Activated CD8-positive, alpha-beta memory T cell treated with anti-CD3 and anti-CD28 coated beads, Interleukin-2, amount 10 ng/mL, durations not matched to agents 7 days and 5 days (primary cell): ENCODE data around the gene KRTAP4-12. TPM values are rescaled to one million over a fixed set of nuclear protein-coding genes. Genes with fewer than 3 reads are reported as not detected.
"Not testable (repeated sequence)": the region's sequence is repeated elsewhere in the genome, so short reads cannot be mapped to it uniquely, and the experiment has no call there.

Experiments
- ATAC-seq: fragments of 150-1000 bp; cut with Tn5 transposase; one replicate; pipeline ENCODE4 v1.10.0; 2021; ENCODE audit warnings: moderate library complexity
- CTCF ChIA-PET: fragments of 350-600 bp; sonication (Branson Sonifier 250); formaldehyde crosslinking; loops from one replicate; lab custom pipeline; 2021; ENCODE audit warnings: antibody characterized with exemption; lab: Charles Lee
- DNase-seq: peaks from one replicate; pipeline ENCODE4 v3.0.0-alpha.2; 2020
- H3K27ac Mint-ChIP-seq: one replicate; pipeline ENCODE4 v1.8.0; 2021; ENCODE audit warnings: mild to moderate bottlenecking, mixed read lengths
- H3K27me3 Mint-ChIP-seq: one replicate; pipeline ENCODE4 v1.8.0; 2021; ENCODE audit warnings: mixed read lengths
- H3K36me3 Mint-ChIP-seq: one replicate; pipeline ENCODE4 v1.8.0; 2021; ENCODE audit warnings: mild to moderate bottlenecking, mixed read lengths
- H3K4me1 Mint-ChIP-seq: one replicate; pipeline ENCODE4 v1.8.0; 2021; ENCODE audit warnings: mixed read lengths
- H3K4me3 Mint-ChIP-seq: one replicate; pipeline ENCODE4 v1.8.0; 2021; ENCODE audit warnings: mild to moderate bottlenecking, moderate library complexity, mixed read lengths
- H3K9me3 Mint-ChIP-seq: one replicate; pipeline ENCODE4 v1.8.0; 2022; ENCODE audit warnings: low read depth, mixed read lengths
- total RNA-seq, 2 experiments: library from RNA; stranded (reverse); gene quantifications; one replicate each; pipeline ENCODE4 v1.2.3, GENCODE V29; 2021

Gene KRTAP4-12
- total RNA-seq, result not detected

- ATAC-seq, H3K9me3 Mint-ChIP-seq, DNase-seq, H3K4me3 Mint-ChIP-seq, CTCF ChIA-PET, H3K27ac Mint-ChIP-seq, H3K36me3 Mint-ChIP-seq: not testable (repeated sequence)
- peaks cover 15% of the 10 kb centered on the region for H3K27me3 Mint-ChIP-seq
- peaks cover 11% of the 10 kb centered on the region for H3K4me1 Mint-ChIP-seq
Measured at GRCh38 chr17:41123991-41124371, at the start of gene KRTAP4-12. TSS of gene KRTAP4-12 (minus strand) at chr17:41124182. CDS start at chr17:41124122, 60 bp downstream.

GRCh38 chr17:41171886-41172285 lies 47.9 kb upstream of the KRTAP4-12 start:
- Mint-ChIP-seq H3K9me3 (no peaks in the 10 kb centered on the region), H3K36me3 (no peaks in the 10 kb centered on the region), H3K4me1 (no peaks in the 10 kb centered on the region), H3K27ac (no peak overlapping the region), H3K27me3 (peaks cover 10% of the 10 kb centered on the region), H3K4me3 (no peak overlapping the region)
- ATAC-seq (no peak), DNase-seq (no peak)
- CTCF ChIA-PET, result no interaction called here

- no peaks in the 10 kb centered on the region for H3K9me3 Mint-ChIP-seq
Measured at GRCh38 chr17:41168121-41168520, 44.1 kb upstream of the KRTAP4-12 start, which contains the start of gene KRTAP4-3. TSS of gene KRTAP4-3 (minus strand) at chr17:41168221. CDS start at chr17:41168172, 49 bp downstream.

GRCh38 chr17:41167561-41167960 lies 43.6 kb upstream of the KRTAP4-12 start:
- H3K27ac Mint-ChIP-seq, result no peak overlapping the region
- H3K36me3 Mint-ChIP-seq, result no peaks in the 10 kb centered on the region
- ATAC-seq, result no peak
- CTCF ChIA-PET, result no interaction called here
- H3K4me1 Mint-ChIP-seq, result no peaks in the 10 kb centered on the region
- H3K27me3 Mint-ChIP-seq, result peaks cover 4% of the 10 kb centered on the region
- H3K9me3 Mint-ChIP-seq, result no peaks in the 10 kb centered on the region
- no peak overlapping the region for H3K4me3 Mint-ChIP-seq
- DNase-seq, result no peak

More at GRCh38 chr17:41168121-41168520, 44.1 kb upstream of the KRTAP4-12 start, which contains the start of gene KRTAP4-3:
- no peak for ATAC-seq
- H3K27me3 Mint-ChIP-seq, result peaks cover 7% of the 10 kb centered on the region
- no peak within 1 kb of the TSS for H3K4me3 Mint-ChIP-seq
- CTCF ChIA-PET, result no interaction called here
- DNase-seq, result no peak
- H3K36me3 Mint-ChIP-seq, result no peaks in the 10 kb centered on the region
- H3K27ac Mint-ChIP-seq, result no peak within 1 kb of the TSS
- H3K4me1 Mint-ChIP-seq, result no peaks in the 10 kb centered on the region

GRCh38 chr17:41163828-41164227 lies 39.8 kb upstream of the KRTAP4-12 start:
- Mint-ChIP-seq H3K9me3 (no peaks in the 10 kb centered on the region), H3K36me3 (no peaks in the 10 kb centered on the region), H3K27ac (no peak overlapping the region), H3K27me3 (peaks cover 6% of the 10 kb centered on the region), H3K4me1 (no peaks in the 10 kb centered on the region), H3K4me3 (no peak overlapping the region)
- CTCF ChIA-PET, result no interaction called here
- no peak for DNase-seq
- no peak for ATAC-seq

- no peak within 1 kb of the TSS for H3K27ac Mint-ChIP-seq
- H3K4me1 Mint-ChIP-seq, result no peaks in the 10 kb centered on the region
- peaks cover 25% of the 10 kb centered on the region for H3K27me3 Mint-ChIP-seq
- ATAC-seq (no peak), DNase-seq (no peak)
- no peaks in the 10 kb centered on the region for H3K36me3 Mint-ChIP-seq
- H3K9me3 Mint-ChIP-seq, result no peaks in the 10 kb centered on the region
- CTCF ChIA-PET, result no interaction called here
- H3K4me3 Mint-ChIP-seq, result no peak within 1 kb of the TSS
Measured at GRCh38 chr17:41160648-41161047, 36.7 kb upstream of the KRTAP4-12 start, which contains the start of gene KRTAP4-4. TSS of gene KRTAP4-4 (minus strand) at chr17:41160748. CDS start at chr17:41160691, 57 bp downstream.

GRCh38 chr17:41160190-41160589 lies 36.2 kb upstream of the KRTAP4-12 start:
- CTCF ChIA-PET, ATAC-seq, H3K27ac Mint-ChIP-seq, H3K4me3 Mint-ChIP-seq, DNase-seq, H3K36me3 Mint-ChIP-seq, H3K4me1 Mint-ChIP-seq, H3K9me3 Mint-ChIP-seq: not testable (repeated sequence)
- peaks cover 25% of the 10 kb centered on the region for H3K27me3 Mint-ChIP-seq

GRCh38 chr17:41153856-41154255 lies 29.9 kb upstream of the KRTAP4-12 start:
- Mint-ChIP-seq H3K36me3 (no peaks in the 10 kb centered on the region), H3K9me3 (no peaks in the 10 kb centered on the region), H3K27ac (no peak overlapping the region), H3K4me3 (no peak overlapping the region), H3K27me3 (peaks cover 31% of the 10 kb centered on the region), H3K4me1 (no peaks in the 10 kb centered on the region)
- DNase-seq, result no peak
- no peak for ATAC-seq
- CTCF ChIA-PET, result interaction anchor here (0.6 kb wide), 1 partner anchor 1132 kb away, joined by 3 read pairs; no protein-coding TSS in a partner anchor

- no peak overlapping the region for H3K27ac Mint-ChIP-seq
- DNase-seq, result no peak
- no peaks in the 10 kb centered on the region for H3K9me3 Mint-ChIP-seq
- no peaks in the 10 kb centered on the region for H3K36me3 Mint-ChIP-seq
- CTCF ChIA-PET, result no interaction called here
- ATAC-seq, result no peak
- H3K4me1 Mint-ChIP-seq, result no peaks in the 10 kb centered on the region
- H3K4me3 Mint-ChIP-seq, result no peak overlapping the region
- peaks cover 17% of the 10 kb centered on the region for H3K27me3 Mint-ChIP-seq
Measured at GRCh38 chr17:41151525-41151924, 27.5 kb upstream of the KRTAP4-12 start.

GRCh38 chr17:41150026-41150425 lies 26.0 kb upstream of the KRTAP4-12 start:
- ATAC-seq, result no peak
- H3K4me1 Mint-ChIP-seq, result no peaks in the 10 kb centered on the region
- no peaks in the 10 kb centered on the region for H3K9me3 Mint-ChIP-seq
- no peak overlapping the region for H3K4me3 Mint-ChIP-seq
- no peak overlapping the region for H3K27ac Mint-ChIP-seq
- no peak for DNase-seq
- peaks cover 12% of the 10 kb centered on the region for H3K27me3 Mint-ChIP-seq
- CTCF ChIA-PET, result no interaction called here
- no peaks in the 10 kb centered on the region for H3K36me3 Mint-ChIP-seq

- peaks cover 12% of the 10 kb centered on the region for H3K27me3 Mint-ChIP-seq
- ATAC-seq (no peak), DNase-seq (no peak)
- H3K9me3 Mint-ChIP-seq, result no peaks in the 10 kb centered on the region
- no peaks in the 10 kb centered on the region for H3K36me3 Mint-ChIP-seq
- H3K4me3 Mint-ChIP-seq, result no peak within 1 kb of the TSS
- H3K27ac Mint-ChIP-seq, result no peak within 1 kb of the TSS
- no peaks in the 10 kb centered on the region for H3K4me1 Mint-ChIP-seq
- CTCF ChIA-PET, result no interaction called here
Measured at GRCh38 chr17:41149652-41149985, 25.6 kb upstream of the KRTAP4-12 start, which contains the start of gene KRTAP4-5. TSS of gene KRTAP4-5 (minus strand) at chr17:41149825. CDS start at chr17:41149767, 58 bp downstream.

- H3K4me3 Mint-ChIP-seq, ATAC-seq, H3K36me3 Mint-ChIP-seq, H3K27ac Mint-ChIP-seq, DNase-seq, CTCF ChIA-PET, H3K4me1 Mint-ChIP-seq, H3K9me3 Mint-ChIP-seq: not testable (repeated sequence)
- H3K27me3 Mint-ChIP-seq, result peaks cover 11% of the 10 kb centered on the region
Measured at GRCh38 chr17:41148971-41149651, 25.1 kb upstream of the KRTAP4-12 start.

- H3K27me3 Mint-ChIP-seq, result peaks cover 2% of the 10 kb centered on the region
- H3K4me1 Mint-ChIP-seq, result no peaks in the 10 kb centered on the region
- peaks cover 4% of the 10 kb centered on the region for H3K36me3 Mint-ChIP-seq
- no peak overlapping the region for H3K4me3 Mint-ChIP-seq
- H3K27ac Mint-ChIP-seq, result no peak overlapping the region
- H3K9me3 Mint-ChIP-seq, result peaks cover 7% of the 10 kb centered on the region
- CTCF ChIA-PET, result no interaction called here
- no peak for DNase-seq
- ATAC-seq, result no peak
Measured at GRCh38 chr17:41147531-41148204, 23.7 kb upstream of the KRTAP4-12 start.

GRCh38 chr17:41145261-41145660 lies 21.3 kb upstream of the KRTAP4-12 start:
- DNase-seq, result no peak
- peaks cover 2% of the 10 kb centered on the region for H3K27me3 Mint-ChIP-seq
- peaks cover 4% of the 10 kb centered on the region for H3K36me3 Mint-ChIP-seq
- no peak for ATAC-seq
- no peaks in the 10 kb centered on the region for H3K4me1 Mint-ChIP-seq
- no peak overlapping the region for H3K27ac Mint-ChIP-seq
- peaks cover 13% of the 10 kb centered on the region for H3K9me3 Mint-ChIP-seq
- H3K4me3 Mint-ChIP-seq, result no peak overlapping the region
- CTCF ChIA-PET, result no interaction called here
